Inflammatory macrophage treated with lipopolysaccharide for 4 hours (primary cell): ENCODE measurements around the gene LARP4B.

ENCODE experiments used
- DNase-seq: peaks from one replicate; pipeline ENCODE4 v3.0.0-alpha.2; 2020

LARP4B gene

DNA sequence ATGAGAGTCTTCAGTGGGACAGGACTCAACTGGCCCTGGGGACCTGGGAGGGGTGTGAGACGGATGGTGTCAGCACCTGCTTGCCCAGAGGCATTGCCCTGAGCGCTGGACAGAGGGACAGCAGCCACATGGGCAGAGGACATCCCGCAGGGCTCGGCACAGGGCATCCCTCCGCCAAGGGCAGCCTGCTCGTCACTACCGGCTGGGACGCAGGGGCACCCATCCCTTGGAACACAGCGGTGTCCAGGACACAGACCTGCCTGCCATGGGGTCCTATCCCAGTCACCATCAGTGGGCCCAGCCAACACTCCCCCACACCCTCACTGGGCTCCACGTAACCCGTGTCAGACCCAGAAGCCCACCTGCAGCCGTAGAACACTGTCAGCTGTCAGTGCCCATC, 109.3 kb downstream of the LARP4B start:
- DNase-seq = no peak

DNA sequence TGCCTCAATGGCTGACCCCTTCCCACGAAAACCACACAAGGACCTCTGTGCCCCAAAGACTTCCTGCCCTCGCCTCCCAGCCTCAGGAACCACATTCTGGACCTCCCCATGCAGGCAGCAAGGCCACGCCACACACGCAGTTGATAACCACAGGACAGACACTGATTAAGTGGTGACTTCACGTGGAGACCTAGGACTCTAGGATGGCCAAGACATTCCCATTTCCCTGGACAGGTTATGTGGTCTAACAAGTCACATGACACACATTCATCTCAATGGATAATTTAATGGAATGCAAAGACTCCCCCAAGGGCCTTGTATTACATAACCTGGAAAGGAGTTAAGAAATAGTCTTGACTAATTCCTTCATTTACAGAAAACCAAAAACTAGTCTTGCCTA, 110.2 kb downstream of the LARP4B start:
- DNase-seq = no peak

DNA sequence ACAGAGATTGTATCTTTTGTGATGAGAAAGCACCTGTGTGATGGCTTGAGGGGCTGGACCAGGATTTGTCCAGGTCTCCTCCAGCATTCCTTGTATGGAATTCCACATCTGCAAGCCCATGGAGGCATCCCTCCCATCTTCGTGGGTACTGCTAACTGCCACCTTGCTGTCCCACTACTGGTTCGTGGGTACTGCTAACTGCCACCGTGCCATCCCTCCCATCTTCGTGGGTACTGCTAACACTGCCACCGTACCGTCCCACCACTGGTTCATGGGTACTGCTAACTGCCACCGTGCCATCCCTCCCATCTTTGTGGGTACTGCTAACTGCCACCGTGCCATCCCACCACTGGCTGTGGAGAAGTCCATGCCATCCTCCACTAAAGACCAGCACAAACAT, 111.7 kb downstream of the LARP4B start:
- DNase-seq = no peak

DNA sequence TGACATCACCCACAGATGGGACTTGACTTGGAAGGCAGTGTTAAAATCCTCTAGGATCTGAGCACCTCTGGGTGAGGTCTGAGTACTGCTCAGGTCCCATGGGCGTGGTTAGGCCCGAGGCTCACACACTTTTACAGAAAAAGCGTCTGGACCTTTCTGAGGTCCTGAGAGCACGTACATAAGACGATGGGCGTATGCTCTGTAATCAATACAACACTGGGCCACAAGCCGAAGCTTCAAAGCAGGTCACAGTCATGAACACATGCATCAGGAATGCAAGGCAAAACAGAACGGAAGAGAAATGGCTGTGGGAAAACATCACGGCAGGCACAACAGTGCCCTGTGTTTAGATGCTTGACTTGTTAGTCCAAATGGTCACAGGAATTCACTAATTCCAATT, 112.2 kb downstream of the LARP4B start:
- no peak for DNase-seq

DNA sequence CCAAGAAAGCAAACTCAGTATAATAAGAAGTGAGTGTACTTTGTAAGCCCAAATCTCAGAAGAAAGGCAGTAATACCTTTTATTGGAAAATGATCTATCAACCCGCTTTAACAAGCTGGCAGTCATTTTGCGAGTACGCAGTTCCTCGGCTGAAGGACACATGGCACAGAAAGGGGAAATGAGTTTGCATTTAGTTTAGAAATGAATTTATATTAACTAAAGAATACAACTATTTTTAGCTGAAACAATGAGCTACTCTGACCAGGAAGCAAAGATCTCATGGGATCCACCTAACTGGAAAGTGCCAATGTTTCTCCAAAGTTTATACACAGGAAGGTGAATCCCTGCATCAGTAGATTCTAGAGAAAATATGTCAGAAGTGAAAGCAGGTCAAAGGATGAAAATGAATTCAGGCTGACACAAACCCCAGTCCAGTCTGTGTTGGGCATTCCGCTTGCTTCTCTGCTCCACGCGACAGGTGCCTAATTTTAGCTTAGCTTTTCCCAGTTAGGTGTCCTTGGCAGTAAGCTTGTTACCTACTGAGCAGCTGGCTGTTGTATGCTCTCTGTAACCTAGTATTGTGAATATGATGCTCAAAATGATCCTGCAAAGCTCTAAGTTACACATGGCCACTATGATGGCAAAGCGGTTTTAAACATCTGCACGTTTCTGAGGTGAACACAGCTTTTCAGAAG, 112.8 kb downstream of the LARP4B start:
- DNase-seq = peak; percentile 12

DNA sequence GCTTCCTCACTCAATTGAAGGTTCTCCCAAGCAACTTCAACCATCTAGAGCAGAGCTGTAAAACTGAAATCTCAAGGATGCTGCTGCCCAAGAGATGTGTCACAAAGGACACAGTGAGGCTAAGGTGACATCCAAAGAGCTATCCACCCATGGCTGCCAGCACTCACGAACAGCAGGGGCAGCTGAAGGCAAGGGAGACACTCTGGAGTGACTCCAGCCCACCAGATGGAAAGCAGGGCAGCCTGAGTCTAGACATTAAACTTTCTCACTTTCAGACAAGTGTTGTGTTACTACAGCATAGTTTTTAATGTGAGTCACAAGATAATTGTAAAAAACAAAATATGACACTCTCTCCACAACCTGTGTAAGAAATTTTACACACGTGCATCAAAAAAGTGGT, 113.5 kb downstream of the LARP4B start:
- DNase-seq = no peak

DNA sequence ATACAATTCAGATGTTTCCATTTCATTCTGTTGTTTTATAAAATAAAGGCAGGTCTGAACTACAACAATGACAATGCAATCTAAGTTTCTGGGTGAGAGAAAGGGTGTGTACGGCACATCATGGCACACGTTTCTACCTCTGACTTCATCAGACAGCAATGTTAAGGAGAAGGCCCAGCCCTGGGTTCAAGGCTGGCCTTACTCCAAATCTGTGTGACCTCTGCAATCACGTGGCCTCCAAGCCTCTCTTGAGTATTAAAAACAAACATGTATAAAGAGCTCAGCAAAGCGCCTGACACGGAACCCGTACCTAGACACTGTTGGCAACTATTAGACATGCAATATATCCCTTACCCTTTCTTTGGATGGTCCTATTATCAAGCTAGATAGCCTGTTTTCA, 114.1 kb downstream of the LARP4B start:
- DNase-seq = no peak

DNA sequence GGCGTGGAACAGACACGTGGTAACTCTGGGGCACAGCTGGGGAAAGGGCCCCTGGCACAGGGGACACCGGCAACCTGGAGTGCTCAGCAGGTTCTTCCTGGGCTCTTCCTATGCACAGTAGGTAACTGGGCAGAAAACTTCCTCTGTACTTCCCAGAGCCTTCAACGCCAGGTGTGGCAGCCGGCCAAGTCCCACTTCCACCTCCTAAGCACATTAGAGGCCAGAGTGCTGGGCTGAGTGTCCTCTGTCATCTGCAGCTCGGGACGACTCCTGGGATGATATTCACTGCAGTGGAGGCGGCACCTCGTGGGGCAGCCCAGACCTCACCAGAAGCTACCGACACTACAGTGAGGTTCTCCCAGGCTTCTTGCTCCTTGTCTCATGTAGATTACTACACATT, 114.5 kb downstream of the LARP4B start:
- DNase-seq = no peak

DNA sequence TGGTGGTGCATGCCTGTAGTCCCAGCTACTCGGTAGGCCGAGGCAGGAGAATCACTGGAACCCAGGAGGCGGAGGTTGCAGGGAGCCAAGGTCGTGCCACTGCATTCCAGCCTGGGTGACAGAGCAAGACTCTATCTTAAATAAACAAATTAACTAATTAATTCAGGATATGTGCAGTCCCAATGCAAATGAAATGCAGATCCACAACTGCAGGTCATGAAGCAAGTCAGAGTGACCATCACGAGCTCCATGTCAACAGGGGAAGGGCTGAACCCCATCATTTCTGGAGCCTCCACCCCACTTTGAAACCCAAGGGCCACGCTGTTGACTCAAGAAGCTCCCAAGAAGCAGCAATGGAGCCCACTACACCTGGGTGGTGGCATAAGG, 115.4 kb downstream of the LARP4B start:
- no peak for DNase-seq

DNA sequence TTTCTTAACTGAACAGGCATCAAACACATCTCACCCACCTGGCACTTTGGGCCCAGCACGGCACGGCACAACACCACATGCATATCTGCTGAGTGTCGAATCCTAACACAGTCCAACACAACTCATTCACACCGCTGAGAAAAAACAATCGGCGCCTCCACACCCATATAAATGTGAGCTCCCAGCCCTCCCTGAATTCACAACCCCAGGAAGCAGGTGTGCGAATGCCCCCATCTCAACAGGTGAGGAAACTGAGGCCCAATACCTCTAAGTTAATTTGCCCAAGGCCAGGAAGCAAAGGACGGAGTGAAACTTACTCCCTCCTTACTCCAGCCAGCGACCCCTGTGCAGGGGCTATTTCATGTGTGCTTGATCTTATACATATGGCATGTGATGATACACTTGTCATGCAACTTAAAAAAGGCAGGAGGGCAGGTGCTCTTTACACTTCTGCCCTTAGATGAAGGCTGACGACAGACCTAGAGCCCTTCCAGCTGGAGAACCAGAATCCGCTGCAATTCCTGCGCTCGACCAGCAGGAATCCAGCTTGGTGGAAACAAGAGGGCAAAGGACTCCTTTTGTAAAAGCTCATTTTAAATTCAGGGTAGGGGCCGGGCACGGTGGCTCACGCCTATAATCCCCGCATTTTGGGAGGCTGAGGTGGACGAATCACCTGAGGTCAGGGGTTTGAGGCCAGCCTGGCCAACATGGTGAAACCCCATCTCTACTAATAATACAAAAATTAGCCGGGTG, 116.0 kb downstream of the LARP4B start:
- no peak for DNase-seq

DNA sequence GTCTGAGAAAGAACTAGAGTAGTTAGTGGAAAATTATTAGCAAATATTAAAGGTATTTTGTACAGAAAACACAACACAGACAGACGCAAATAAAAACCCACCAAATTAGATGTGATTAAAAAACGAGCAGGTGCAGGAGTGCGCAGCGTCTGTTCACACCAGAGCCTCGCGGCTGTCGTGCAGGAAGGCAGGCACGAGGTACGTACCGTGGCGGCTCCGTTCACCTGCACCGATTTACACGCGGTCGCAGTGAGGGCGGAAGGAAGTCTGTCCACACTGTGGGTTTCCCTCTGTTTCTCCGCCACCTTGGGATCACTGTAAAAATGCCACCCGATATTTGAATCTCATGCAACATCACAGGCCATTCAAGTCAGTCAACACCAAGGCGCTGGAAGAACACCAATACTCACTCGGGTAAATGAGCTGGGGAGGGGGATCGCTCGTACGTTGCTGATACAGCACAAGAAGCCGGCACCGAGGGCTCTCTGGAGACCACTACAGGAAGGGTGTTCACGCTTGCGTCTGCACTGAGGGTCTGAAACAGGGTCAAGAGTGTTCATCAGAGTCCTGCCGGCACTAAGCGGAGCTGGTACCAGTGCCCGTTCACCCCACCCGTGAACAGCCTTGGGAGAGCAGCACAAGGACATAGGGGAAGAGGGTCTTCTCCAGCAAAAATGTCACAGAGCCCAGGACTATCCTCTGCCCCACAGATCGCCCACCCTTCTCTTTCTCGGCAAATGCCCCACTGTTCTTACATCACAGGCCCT, 116.8 kb downstream of the LARP4B start:
- no peak for DNase-seq

DNA sequence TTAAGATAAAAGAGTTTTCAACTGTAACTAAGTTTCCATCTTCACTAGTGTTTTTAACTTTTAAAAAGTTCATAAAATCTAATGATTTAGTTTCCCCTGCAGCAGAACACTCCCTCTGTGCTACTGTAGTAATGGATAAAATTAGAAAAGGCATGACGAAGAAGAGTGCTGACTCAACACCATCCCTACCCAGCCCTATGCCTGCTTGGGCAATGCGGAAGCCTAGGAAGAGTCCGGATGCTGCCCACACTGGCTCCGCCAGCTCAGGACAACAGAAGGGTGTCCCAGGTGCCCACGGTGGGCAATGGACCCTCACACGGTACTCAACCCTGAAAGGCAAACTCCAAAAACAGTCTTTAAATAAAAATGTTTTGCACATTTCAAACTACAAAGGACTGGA, 118.2 kb downstream of the LARP4B start:
- no peak for DNase-seq

DNA sequence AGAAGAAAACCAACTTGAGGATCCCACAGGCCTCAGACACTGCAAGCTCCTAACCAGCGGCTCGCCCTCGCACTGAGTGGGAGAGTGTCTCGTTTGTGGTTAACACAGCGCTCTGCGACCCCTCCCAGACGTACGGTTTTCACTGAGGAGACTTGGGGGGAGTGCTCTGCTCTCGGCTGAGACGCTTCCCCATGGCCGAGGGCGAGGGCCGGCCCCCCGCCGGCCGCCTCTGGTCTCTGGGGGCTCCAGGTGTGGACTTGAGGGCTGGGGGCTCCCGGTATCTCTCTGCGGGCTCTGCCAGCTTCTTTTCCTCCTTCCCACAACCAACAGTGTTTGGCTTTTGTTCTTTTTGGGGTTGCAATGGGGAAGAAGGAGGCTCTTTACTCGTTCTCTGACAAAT, 118.7 kb downstream of the LARP4B start:
- DNase-seq = no peak

DNA sequence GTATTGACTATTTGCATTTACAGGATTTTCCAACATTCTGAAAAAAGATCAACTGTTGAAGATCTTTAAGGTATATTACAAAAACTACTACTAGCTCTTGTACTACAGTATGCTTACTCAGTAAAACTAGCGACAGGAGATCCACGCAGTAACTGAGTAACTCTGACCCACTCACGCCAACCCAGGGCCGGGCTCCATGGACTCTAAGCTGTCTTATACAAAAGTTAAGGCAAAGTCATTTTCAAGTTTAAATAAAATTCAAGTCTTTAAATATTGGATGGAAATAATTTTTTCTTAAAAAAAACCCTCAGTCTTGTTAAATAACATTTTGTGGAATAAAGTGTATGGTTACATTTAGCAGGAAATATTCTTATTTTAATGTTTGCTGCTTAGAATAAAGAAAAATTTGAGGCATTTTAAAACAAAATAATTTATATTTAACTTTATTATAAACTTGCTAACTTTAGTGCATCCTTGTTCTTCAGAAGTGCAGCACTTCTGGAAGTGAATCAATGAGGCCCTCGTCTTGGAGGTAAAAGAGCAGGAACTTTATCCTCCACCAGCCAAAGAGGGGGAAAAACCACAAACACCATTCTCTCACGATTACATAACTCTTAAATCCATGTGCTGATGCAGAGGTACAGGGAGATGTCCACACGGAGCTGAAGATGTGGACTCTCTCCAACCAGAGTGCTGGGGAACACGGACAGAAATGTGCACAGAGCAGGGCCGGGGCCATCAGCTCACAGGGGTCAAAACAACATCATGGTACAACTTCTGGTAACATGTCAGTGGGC, 119.9 kb downstream of the LARP4B start:
- no peak for DNase-seq

DNA sequence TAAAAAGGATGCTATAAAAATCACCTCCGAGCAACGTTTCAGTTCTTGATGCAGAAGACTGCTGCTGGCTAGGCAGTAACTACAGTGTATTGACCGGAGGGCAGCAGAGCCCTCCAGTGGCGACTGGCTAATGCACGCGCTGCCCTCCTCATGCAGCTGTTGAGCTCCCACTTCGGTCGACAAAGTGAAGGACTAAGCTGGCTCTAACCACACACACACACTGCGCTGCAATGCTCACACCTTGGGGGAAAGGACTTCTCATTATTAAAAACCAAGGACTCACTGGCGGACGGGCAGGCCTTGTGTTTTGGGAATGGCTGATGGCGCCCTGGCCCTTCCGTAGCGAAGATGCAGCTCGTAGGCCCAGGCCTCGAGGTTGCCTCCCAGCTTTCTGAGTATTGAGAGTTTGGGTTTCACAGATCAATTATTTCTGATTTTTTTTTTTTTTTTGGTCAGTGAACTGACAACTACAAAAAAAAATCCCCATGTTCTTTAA, 121.1 kb downstream of the LARP4B start:
- no peak for DNase-seq

DNA sequence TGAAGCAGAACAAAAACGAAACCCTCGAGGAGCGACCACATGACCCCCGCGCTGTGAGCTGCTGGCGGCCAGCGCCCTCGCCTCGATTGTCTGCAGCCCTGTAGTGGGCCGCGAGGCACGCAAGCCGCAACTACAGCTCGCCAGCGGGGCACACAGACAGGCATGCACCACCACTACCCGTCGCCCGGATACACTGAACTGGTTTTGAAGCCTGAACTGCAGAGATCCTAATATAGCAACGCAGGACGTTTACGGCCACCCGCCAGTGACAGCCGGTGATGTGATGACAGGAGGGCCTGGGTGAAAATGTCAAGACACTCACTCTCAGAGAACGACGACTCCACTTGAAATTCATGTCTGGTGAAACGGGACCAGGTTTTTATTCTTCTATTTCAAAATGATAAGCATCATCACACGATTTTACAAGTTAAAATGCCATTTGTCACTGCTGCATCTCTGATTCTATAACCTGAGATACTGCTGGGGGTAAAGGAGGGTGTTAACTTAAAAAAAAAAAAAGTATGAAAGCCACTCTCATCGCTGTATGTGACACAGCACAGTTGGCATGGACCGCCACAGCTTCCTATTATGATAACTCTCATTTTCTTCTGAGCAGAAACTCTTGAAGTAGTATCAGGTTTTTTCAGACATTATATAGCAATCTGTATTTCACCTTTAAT, 121.7 kb downstream of the LARP4B start:
- DNase-seq = no peak

DNA sequence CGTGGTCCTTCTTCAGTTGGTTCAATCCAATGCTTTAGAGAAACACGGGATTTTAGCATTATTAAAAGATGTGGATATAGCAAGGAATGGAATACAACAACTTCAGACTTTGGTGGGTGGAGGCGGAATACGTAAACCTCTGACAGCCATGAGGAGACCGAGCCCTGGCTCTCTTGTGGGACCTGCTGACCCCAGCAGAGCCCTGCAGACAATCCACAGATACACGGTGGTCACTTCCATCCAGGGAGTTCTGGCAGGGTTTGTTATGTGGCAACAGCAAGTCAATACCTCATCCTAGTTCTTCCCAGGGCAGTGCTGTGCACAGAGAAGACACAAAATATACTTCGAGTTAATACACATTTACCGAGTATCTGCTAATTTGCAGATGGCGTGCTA, 123.5 kb downstream of the LARP4B start:
- no peak for DNase-seq

DNA sequence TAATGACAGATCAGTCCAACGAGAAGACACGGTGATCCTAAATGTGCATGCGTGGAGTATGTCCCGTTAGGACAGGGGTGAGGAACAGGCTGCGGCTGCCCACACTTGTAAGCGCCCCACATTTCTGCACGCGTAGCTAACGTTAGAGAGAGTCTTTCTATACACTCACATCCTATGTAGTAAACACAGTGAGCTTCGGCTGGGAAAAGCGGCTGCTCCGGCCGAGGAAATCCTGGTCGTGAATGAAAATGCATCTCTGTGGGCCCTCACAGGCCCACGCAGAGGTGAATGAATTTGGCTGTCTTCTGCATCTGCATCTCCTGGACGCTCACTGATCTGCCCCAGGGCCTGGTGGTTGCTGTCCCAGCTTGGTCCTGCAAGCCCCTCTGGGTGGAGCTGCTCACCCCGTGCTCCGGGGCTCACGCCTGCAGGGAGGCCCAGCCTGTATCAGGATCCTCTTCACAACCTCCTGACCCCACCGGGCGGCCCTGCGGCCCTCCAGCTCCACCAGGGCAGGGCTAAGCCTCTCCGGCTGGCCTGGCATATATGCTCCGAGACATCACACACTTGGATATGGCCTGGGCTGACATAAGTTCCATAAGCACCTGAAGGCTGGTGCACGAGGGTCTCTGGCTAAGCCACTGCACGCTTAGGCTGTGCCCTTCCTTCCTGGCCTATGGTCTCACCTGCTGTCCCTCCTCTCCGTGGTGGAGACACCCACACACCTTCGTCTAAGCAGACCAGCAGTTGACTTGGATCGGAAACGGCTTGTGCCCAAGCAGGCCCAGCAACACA, 124.1 kb downstream of the LARP4B start:
- DNase-seq = no peak

DNA sequence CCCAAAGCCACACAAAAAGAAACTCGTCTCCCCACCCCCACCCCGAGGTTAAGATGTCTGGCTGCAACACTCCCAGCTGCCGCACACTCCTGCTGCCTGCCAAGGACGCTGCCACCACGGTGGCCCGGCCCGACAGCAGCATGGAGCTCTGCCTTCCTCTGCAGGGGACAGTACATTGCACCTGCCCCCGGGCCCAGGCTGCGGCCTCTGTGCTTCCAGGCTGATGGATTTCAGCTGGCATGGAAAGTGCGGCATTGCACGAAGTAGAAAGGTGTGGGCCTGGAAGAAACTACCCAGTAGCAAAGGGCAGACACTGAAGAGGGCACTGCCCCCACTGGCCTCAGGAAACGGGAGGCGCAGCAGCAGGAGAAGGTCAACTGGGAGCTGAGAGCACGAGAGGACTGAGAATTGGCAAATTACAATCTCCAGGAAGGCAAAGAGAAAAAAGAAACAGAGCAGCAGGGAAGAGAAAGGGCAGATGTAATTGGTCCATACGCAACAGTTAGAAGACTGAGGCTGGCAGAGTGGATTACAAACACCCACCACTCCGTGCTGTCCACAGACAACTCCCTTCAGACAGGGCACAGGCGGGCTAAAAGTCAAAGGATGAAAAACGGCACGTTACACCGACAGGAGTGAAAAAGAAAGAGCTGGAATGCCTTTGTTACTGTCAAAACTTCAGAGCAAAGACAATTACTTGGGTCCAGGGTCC, 124.9 kb downstream of the LARP4B start:
- DNase-seq = no peak

DNA sequence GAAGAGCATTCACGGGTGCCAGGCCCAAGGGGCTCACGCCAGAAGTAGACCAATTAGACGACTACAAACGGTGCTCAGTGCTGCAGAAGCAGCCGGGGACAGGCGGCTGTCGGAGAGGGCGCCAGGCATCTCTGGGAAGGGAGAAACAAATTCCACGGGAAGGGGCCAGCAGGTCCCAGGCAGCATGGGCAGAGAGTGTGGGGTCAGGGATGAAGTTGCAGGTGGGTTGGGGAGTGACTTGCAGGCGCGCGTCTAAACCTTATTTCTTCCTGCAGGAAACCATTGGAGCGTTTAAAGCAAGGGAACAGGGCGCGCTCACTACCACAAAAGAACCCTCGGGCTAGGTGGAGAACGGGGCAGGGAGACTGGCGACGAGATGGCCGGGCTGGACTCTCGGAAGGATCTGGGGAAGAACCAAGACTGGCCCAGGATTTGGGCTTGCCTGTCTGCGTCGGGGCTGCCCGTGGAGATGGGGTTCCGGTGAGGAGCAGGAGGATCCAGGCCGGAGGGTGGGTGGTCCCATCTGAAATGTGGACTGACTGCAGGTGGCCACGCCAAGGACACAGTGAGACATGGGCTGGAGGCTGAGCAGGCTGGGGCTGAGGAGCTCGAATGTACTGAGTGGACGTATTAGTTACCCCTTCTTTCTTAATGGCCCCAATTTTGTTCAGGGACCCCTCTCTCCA, 125.7 kb downstream of the LARP4B start:
- no peak for DNase-seq
